SK-N-MC (cell line): ENCODE results near the gene HIGD2B.
"Not testable (repeated sequence)": the region's sequence is repeated elsewhere in the genome, so short reads cannot be mapped to it uniquely, and the experiment has no call there.

ENCODE experiments used
- DNase-seq: peaks from one replicate; pipeline ENCODE4 v3.0.0-alpha.2; 2011; ENCODE audit warnings: low read depth, low spot score
- H3K27ac ChIP-seq: fragments of 200-600 bp; sonication (generic); 2 replicates; pipeline ENCODE4 v1.5.1; 2016; ENCODE audit warnings: mixed run types
- H3K36me3 ChIP-seq: fragments of 200-600 bp; sonication (generic); 2 replicates; pipeline ENCODE4 v1.6.1; 2017; ENCODE audit warnings: antibody characterized with exemption, low read length, mixed read lengths; ENCODE audit not compliant: insufficient read depth
- H3K4me3 ChIP-seq: fragments of 200-600 bp; sonication (generic); 2 replicates; pipeline ENCODE4 v1.5.1; 2016
- H3K9ac ChIP-seq: fragments of 200-600 bp; sonication (generic); 2 replicates; pipeline ENCODE4 v1.8.0; 2017; ENCODE audit warnings: mixed run types, mixed read lengths; ENCODE audit not compliant: insufficient read length
- H3K9me3 ChIP-seq: fragments of 200-600 bp; sonication (generic); 2 replicates; pipeline ENCODE4 v1.6.1; 2017; ENCODE audit warnings: low read depth, mild to moderate bottlenecking, antibody characterized with exemption, low read length, moderate library complexity, mixed read lengths
- EZH2 ChIP-seq: fragments of 200-600 bp; sonication (generic); IDR thresholded peaks from one replicate; pipeline ENCODE4 v1.6.1; 2017; ENCODE audit warnings: antibody characterized with exemption
- FOXP2 ChIP-seq: optimal IDR thresholded peaks from 2 replicates; pipeline ENCODE3; 2011; ENCODE audit warnings: mild to moderate bottlenecking, moderate library complexity; ENCODE audit not compliant: insufficient read depth; ENCODE audit errors: extremely low read length, control extremely low read depth
- POLR2AphosphoS5 ChIP-seq: IDR thresholded peaks from 2 replicates; pipeline ENCODE4 v1.6.1; 2012; ENCODE audit warnings: mild to moderate bottlenecking, low read depth, low read length, borderline replicate concordance

HIGD2B gene

DNA sequence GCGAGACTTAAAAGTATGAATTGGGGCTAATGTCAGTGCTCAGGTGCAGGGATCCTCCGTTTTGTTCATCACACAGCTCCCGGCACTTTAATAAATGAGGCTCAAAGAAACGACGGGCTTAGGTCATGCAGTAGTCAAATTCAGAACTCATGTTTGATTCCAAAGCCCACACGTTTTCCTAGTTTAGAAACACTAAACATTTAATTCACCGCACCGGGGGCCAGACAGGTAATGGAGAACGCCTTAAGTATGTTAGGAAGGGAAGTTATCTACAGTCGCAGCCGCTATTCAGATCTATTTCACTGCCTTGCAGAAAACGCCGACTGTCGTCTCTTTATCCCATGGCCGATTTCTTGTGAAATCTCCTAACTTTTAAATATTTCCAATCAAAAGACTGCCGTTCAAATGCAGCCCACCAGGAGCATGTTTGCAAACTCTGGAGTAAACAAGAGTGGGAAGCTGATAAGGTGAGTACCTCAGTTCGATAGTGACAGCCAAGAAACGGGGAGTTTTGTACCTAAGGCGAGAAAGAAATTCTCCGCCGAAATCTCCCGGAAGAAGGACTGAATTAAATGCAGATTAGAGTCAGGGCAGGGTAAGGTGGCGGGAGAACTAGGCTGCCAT lies 569 bp downstream of the HIGD2B start:
- Histone ChIP-seq H3K9ac (peak overlapping the region; percentile 65), H3K4me3 (peak overlapping the region; percentile 93), H3K9me3 (no peaks in the 10 kb centered on the region), H3K27ac (peak overlapping the region; percentile 66), H3K36me3 (no peaks in the 10 kb centered on the region)
- TF ChIP-seq FOXP2 (no peak), EZH2 (no peak), POLR2AphosphoS5 (no peak)
- DNase-seq: no peak

DNA sequence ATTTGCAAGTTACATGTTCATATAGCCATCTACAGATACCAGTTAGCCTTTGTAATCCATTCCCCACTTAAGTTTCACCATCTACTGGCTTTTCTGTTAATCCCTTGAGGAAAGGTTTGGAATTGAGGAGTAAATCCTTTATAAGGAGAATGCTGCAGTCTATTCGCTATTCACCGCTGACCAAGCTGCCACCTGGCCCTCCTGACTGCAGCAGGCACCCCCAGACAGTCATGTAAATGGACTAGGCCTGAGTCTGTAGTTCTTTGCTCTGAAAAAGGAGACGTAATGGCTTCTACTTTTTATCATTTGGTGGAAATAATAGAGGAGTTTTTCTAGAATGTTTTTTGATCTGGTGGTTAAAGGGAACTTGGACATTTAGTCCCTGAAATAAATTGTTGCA lies 3.2 kb downstream of the HIGD2B start:
- Histone ChIP-seq H3K27ac (no peak overlapping the region), H3K36me3 (no peaks in the 10 kb centered on the region), H3K4me3 (no peak overlapping the region), H3K9ac (no peak overlapping the region), H3K9me3 (no peaks in the 10 kb centered on the region)
- TF ChIP-seq EZH2: no peak
- TF ChIP-seq FOXP2: no peak
- no peak for TF ChIP-seq POLR2AphosphoS5
- no peak for DNase-seq

- TF ChIP-seq EZH2 (no peak), POLR2AphosphoS5 (no peak), FOXP2 (no peak)
- DNase-seq: no peak
- H3K36me3 ChIP-seq: no peaks in the 10 kb centered on the region
- no peak overlapping the region for H3K9ac ChIP-seq
- H3K4me3 ChIP-seq: no peak overlapping the region
- H3K9me3 ChIP-seq: no peaks in the 10 kb centered on the region
- H3K27ac ChIP-seq: no peak overlapping the region
These were observed 5.1 kb downstream of the HIGD2B start for GRCh38 chr15:72680931-72681330.

DNA sequence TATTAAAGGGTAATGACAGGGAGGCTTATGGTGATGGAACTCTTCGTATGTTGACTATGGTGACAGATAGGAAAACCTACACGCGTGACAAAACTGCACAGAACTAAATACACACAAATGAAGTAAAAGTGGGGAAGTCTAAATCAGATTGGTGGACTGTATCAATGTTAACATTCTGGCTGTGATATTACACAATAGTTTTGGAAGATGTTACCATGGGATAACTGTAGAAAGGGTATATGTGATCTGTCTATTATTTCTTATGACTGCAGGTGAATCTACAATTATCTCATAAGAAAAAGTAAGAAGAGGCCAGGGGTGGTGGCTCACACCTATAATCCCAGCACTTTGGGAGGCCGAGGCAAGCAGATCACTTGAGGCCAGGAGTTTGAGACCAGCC lies 9.1 kb downstream of the HIGD2B start:
- Histone ChIP-seq H3K4me3 (no peak overlapping the region), H3K36me3 (no peaks in the 10 kb centered on the region), H3K9me3 (no peaks in the 10 kb centered on the region), H3K27ac (no peak overlapping the region), H3K9ac (no peak overlapping the region)
- TF ChIP-seq POLR2AphosphoS5: no peak
- TF ChIP-seq EZH2: no peak
- no peak for TF ChIP-seq FOXP2
- DNase-seq: no peak

DNA sequence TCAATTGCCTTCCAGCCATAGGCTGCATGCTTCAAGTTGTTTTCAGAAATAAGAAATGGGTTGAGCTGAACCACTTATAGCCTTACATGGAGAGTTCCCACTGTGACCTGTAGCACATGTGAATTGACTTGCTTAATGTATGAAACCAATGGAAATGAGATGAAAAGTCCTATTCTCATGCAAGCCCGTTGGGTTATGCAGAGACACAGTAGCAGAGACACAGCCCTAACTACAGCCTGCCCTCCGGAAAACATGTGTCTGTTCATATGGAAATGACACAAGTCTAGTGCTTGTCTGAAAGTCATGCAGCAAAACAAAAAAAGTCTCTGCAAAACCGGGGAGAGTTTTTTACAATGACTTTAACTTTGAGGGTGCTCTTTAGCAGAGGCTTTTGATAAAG lies 14.5 kb downstream of the HIGD2B start:
- no peaks in the 10 kb centered on the region for H3K36me3 ChIP-seq
- no peak overlapping the region for H3K27ac ChIP-seq
- no peak for TF ChIP-seq FOXP2
- TF ChIP-seq EZH2: no peak
- no peak for TF ChIP-seq POLR2AphosphoS5
- DNase-seq: no peak
- H3K4me3 ChIP-seq: no peak overlapping the region
- H3K9me3 ChIP-seq: no peaks in the 10 kb centered on the region
- H3K9ac ChIP-seq: no peak overlapping the region

DNA sequence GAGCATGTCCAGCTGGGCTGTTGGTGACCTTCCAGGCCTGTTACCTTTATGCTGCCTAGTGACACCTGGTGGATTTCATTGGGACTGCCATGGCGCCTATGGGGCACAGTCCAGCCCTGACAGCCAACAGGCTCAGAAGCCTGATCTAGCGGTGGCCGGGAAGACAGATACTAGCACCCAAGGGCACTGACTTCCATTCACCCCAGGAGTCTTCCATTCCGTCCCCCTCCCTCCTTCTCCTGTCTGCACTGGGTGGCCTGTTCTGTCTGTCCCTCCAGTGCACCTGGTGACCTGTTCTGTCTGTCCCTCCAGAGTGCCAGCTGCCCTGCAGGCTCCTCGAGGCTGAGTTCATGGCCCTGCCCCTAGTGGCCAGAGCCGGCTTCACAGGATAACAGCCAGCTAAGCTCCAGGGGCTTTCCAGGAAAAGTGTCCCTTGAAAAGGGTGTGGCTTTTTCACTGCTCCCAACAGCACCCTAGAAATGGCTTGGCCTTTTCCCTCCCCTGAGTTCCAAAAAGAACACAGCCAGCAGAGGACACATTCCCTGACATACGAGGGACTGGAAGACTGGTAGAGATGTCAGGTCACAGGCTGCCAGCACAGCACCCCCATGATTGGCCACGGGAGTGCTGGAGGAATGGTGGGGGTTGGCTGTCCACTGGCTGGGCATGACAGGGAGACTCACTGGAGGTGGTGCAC lies 15.2 kb downstream of the HIGD2B start:
- not testable (repeated sequence) for H3K9me3 ChIP-seq, H3K36me3 ChIP-seq, H3K4me3 ChIP-seq, H3K27ac ChIP-seq, DNase-seq, H3K9ac ChIP-seq

GRCh38 chr15:72669803-72670202 lies 16.2 kb downstream of the HIGD2B start:
- not testable (repeated sequence) for H3K9ac ChIP-seq, H3K4me3 ChIP-seq, H3K27ac ChIP-seq, H3K36me3 ChIP-seq, H3K9me3 ChIP-seq, DNase-seq

DNA sequence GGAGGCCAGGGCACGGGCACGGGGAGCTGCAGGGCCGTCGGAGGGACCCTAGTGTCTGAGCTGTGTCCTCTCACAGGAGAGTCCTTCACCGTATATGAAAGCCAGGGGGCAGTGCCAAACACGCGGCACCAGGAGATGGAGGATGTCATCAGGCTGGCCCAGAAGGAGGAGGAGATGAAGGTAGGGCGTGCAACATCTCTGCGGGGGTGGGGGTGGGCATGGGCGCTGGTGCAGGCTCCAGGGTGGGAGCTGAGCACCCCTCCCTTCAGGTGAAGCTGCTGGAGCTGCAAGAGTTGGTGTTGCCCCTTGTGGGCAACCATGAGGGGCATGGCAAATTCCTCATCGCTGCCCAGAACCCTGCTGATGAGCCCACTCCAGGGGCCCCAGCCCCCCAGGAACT lies 20.3 kb downstream of the HIGD2B start:
- H3K9ac ChIP-seq, H3K4me3 ChIP-seq, H3K36me3 ChIP-seq, H3K27ac ChIP-seq, H3K9me3 ChIP-seq, DNase-seq: not testable (repeated sequence)

DNA sequence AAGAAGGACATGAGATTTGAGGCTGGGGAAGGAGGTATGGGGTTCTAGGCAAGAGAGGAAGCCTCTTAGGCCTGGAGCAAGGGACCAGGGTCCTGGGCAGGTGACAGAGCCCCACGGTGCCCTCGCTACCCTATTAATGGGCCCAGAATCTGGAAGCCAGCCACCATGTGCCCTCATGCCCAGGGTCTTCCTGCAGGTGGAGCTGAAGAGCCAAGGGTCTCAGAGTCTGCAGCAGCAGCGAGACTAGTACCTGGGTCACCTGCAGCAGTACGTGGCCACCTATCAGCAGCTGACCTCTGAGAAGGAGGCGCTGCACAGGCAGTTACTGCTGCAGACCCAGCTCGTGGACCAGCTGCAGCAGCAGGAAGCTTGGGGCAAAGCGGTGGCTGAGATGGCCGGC lies 22.1 kb downstream of the HIGD2B start:
- not testable (repeated sequence) for H3K9me3 ChIP-seq, H3K9ac ChIP-seq, DNase-seq, H3K27ac ChIP-seq, H3K4me3 ChIP-seq, H3K36me3 ChIP-seq

- H3K27ac ChIP-seq, H3K9ac ChIP-seq, H3K36me3 ChIP-seq, H3K4me3 ChIP-seq, H3K9me3 ChIP-seq, DNase-seq: not testable (repeated sequence)
These were observed 24.9 kb downstream of the HIGD2B start for GRCh38 chr15:72661081-72661480.

- H3K4me3 ChIP-seq, DNase-seq, H3K9me3 ChIP-seq, H3K27ac ChIP-seq, H3K9ac ChIP-seq, H3K36me3 ChIP-seq: not testable (repeated sequence)
These were observed 30.0 kb downstream of the HIGD2B start for GRCh38 chr15:72656014-72656413.

GRCh38 chr15:72654397-72654796 lies 31.6 kb downstream of the HIGD2B start, which contains the start of gene GOLGA6B:
Gene GOLGA6B (plus strand): TSS chr15:72654697. CDS start chr15:72654738, 41 bp downstream.
- DNase-seq, H3K4me3 ChIP-seq, H3K27ac ChIP-seq, H3K9ac ChIP-seq, H3K36me3 ChIP-seq, H3K9me3 ChIP-seq: not testable (repeated sequence)

DNA sequence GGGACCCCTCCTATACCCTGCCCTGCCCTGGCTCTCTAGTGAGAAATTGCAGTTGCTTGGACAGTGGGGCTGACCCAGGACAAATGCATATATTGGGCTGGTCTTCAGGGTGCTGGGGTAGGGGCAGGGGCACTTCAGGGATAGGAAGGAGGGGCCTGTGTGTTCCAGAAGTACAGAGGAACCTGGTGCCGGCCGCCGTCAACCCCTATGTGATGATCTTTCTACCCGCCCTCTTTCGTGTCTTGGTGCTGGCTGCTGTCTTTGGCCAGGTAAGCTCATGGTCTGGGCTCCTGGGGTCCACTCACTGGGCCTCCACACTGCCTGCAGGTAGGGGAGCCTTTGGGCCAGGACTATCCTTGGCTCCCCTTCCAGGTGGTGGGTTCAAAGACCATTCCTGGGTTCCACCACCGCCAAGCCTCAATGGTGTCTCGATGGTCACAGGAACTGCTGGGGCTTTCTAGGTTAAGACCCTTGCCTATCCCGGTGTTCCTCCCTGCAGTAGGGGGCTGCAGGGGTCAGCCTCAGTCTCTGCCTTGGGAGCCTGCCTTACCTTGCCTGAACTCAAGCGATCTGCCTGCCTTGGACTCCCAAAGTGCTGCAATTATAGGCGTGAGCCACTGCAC lies 37.2 kb downstream of the HIGD2B start:
- not testable (repeated sequence) for DNase-seq, H3K4me3 ChIP-seq, H3K27ac ChIP-seq, H3K36me3 ChIP-seq, H3K9ac ChIP-seq, H3K9me3 ChIP-seq
